GM12878 (cell line): ENCODE results near the gene LAD1. TPM values are rescaled to one million over a fixed set of nuclear protein-coding genes. Genes with fewer than 3 reads are reported as not detected.
A peak's percentile ranks its signal among the peaks of the same experiment; 100 is the strongest.

Experiments
- ATAC-seq: fragments of 200-7000 bp; cut with Tn5 transposase; 3 replicates; pipeline ENCODE4 v1.9.1; 2020; ENCODE audit warnings: mild to moderate bottlenecking, moderate library complexity
- BruUV-seq: library from RNA; stranded (reverse); fragments of 400-500 nt; replicated peaks from 2 replicates; lab custom pipeline; 2021; lab: Mats Ljungman, UMichigan
- CTCF ChIA-PET: fragments of 300-600 bp; sonication (Branson Sonifier 250); formaldehyde crosslinking; extraction: SDS; loops from one replicate; lab custom pipeline; 2021; ENCODE audit warnings: inconsistent platforms; lab: Yijun Ruan, JAX
- POLR2A ChIA-PET: fragments of 350-600 bp; formaldehyde crosslinking; extraction: SDS; loops from one replicate; lab custom pipeline; 2021; ENCODE audit warnings: inconsistent platforms; lab: Charles Lee
- RAD21 ChIA-PET: fragments of 300-600 bp; sonication (Branson Sonifier 250); formaldehyde crosslinking; loops from one replicate; lab custom pipeline; 2023; ENCODE audit warnings: antibody characterized with exemption; ENCODE audit not compliant: unreplicated experiment; lab: Charles Lee
- SMC1A ChIA-PET: fragments of 300-600 bp; sonication (Branson Sonifier 250); formaldehyde crosslinking; loops from one replicate; lab custom pipeline; 2023; ENCODE audit not compliant: unreplicated experiment, uncharacterized antibody; lab: Charles Lee
- DNase-seq: peaks from one replicate; pipeline ENCODE4 v3.0.0-alpha.2; 2011; ENCODE audit warnings: low read depth, low spot score
- FAIRE-seq: peaks from 3 replicates; lab custom pipeline; 2011; peaks lifted over from hg19 to GRCh38; lab: Jason Lieb, UNC
- H2AFZ ChIP-seq: 2 replicates; pipeline ENCODE4 v1.6.0; 2011; ENCODE audit warnings: low read depth, low read length, control low read depth; ENCODE audit not compliant: control insufficient read depth
- H3K27ac ChIP-seq: 2 replicates; pipeline ENCODE4 v1.5.1; 2011; ENCODE audit warnings: control low read depth; ENCODE audit not compliant: control insufficient read depth, insufficient read depth
- H3K27me3 ChIP-seq, 2 experiments: replicated peaks in 1 of 2; 2 replicates each; pipeline versions ENCODE4 v1.6.0 to v1.6.1; 2011; ENCODE audit warnings: low read length in 1 of 2; ENCODE audit not compliant: control insufficient read depth in 2 of 2, insufficient read depth in 2 of 2
- H3K36me3 ChIP-seq, 2 experiments: 2 replicates each; pipeline ENCODE4 v1.5.1; 2011; ENCODE audit warnings: low read length in 1 of 2; ENCODE audit not compliant: control insufficient read depth in 2 of 2, insufficient read depth in 2 of 2
- H3K4me1 ChIP-seq: 2 replicates; pipeline ENCODE4 v1.6.1; 2011; ENCODE audit warnings: mild to moderate bottlenecking, low read length, moderate library complexity, mixed read lengths; ENCODE audit not compliant: control insufficient read depth, insufficient read depth
- H3K4me2 ChIP-seq: 2 replicates; pipeline ENCODE4 v1.6.0; 2011; ENCODE audit warnings: control low read depth; ENCODE audit not compliant: control insufficient read depth, insufficient read depth
- H3K4me3 ChIP-seq: fragments of 200-600 bp; sonication (generic); 2 replicates; pipeline ENCODE4 v1.5.1; 2016
- H3K79me2 ChIP-seq: 2 replicates; pipeline ENCODE4 v1.6.0; 2011; ENCODE audit warnings: low read length; ENCODE audit not compliant: control insufficient read depth, insufficient read depth
- H3K9ac ChIP-seq: 2 replicates; pipeline ENCODE4 v1.8.0; 2011; ENCODE audit warnings: low read length, control low read depth, mixed read lengths; ENCODE audit not compliant: control insufficient read depth, insufficient read depth
- H3K9me3 ChIP-seq: replicated peaks from 3 replicates; pipeline ENCODE4 v1.5.1; 2011; ENCODE audit warnings: mild to moderate bottlenecking, low read length; ENCODE audit not compliant: control insufficient read depth, insufficient read depth
- H4K20me1 ChIP-seq: 2 replicates; pipeline ENCODE4 v1.6.0; 2011; ENCODE audit not compliant: control insufficient read depth, insufficient read depth
- CTCF ChIP-seq, 3 experiments: IDR thresholded peaks in 2 of 3; conservative IDR thresholded peaks in 1 of 3; 2 replicates each; pipeline ENCODE4 v1.5.1; 2011; ENCODE audit warnings: low read depth in 3 of 3, low read length in 3 of 3, mild to moderate bottlenecking in 3 of 3, control low read depth in 2 of 3, moderate library complexity in 2 of 3, inconsistent platforms in 1 of 3, mixed read lengths in 1 of 3; ENCODE audit not compliant: control insufficient read depth in 2 of 3, insufficient read depth in 1 of 3; ENCODE audit errors: extremely low read depth in 1 of 3
- LARP7 ChIP-seq: fragments of 450-650 bp; IDR thresholded peaks from 2 replicates; pipeline ENCODE4 v1.6.1; 2017; ENCODE audit warnings: mild to moderate bottlenecking
- SMC3 ChIP-seq: IDR thresholded peaks from 2 replicates; pipeline ENCODE4 v1.6.1; 2011; ENCODE audit warnings: low read length, improper control_type of control experiment, borderline replicate concordance
- WGBS: methylation state at CpG from one replicate; pipeline ENCODE4 v1.1.6; 2016; ENCODE audit warnings: low lambda C conversion rate; ENCODE audit not compliant: insufficient replicate concordance, insufficient coverage; ENCODE audit errors: missing lambda C conversion rate; 5-methylcytosine and 5-hydroxymethylcytosine counted together
- in situ Hi-C: fragments of 300-500 bp; cut with MboI; formaldehyde crosslinking; loops from 9 replicates; pipeline ENCODE4 v1.14.3; 2018; ENCODE audit warnings: mixed read lengths
- intact Hi-C: fragments of 100-400 bp; cut with micrococcal nuclease; formaldehyde crosslinking; loops from one replicate; pipeline ENCODE4 v1.14.2; 2022; ENCODE audit not compliant: unreplicated experiment
- polyA plus RNA-seq, 11 experiments: library from polyadenylated mRNA; depleted of rRNA in 4 of 11; unstranded in 6 of 11; stranded (reverse) in 5 of 11; fragments of >200 nt; fragmentation: Nextera tagmentation in 4 of 11; fragmentation: Illumina TruSeq in 1 of 11; extraction: Ambion mirVana in 4 of 11; extraction: Trizol in 1 of 11; gene quantifications; 1 replicate in 1 of 11; 2 replicates in 10 of 11; pipeline versions ENCODE4 v1.2.1 to v1.2.3, GENCODE V29; 2011 to 2016; ENCODE audit warnings: inconsistent platforms in 2 of 11, missing spikeins in 2 of 11, low read depth in 1 of 11
- total RNA-seq, 4 experiments: library from RNA; depleted of rRNA in 3 of 4; stranded (reverse); fragments of >200 nt in 3 of 4; fragmentation: Illumina TruSeq in 1 of 4; extraction: Trizol in 1 of 4; gene quantifications; 2 replicates each; pipeline versions ENCODE4 v1.2.1 to v1.2.3, GENCODE V29; 2013 to 2021

Gene LAD1
- total and polyA plus RNA-seq, 10 of the 15 experiments (the other 5 are each of a cell fraction or from before 2014, with no cell fraction given), result 0.05 to 0.48 (median 0.32) TPM; not detected in 3

- ChIA-PET POLR2A (interaction anchor here (0.9 kb wide), 1 partner anchor 9 kb away, joined by 3 read pairs; no protein-coding TSS in a partner anchor), SMC1A (interaction anchor here (1.5 to 2.8 kb wide), 2 partner anchors 35 to 38 kb away, joined by 3 to 11 read pairs; no protein-coding TSS in a partner anchor), CTCF (interaction anchor here (0.9 to 4.8 kb wide), 12 partner anchors 10 to 166 kb away, joined by 3 to 46 read pairs (median 8); no protein-coding TSS in a partner anchor), RAD21 (interaction anchor here (0.6 to 4.4 kb wide), 8 partner anchors 14 to 375 kb away, joined by 3 to 19 read pairs (median 4); no protein-coding TSS in a partner anchor)
- Histone ChIP-seq H3K27ac (no peak overlapping the region), H3K4me2 (no peak overlapping the region), H3K36me3 (no peaks in the 10 kb centered on the region), H3K4me3 (no peak overlapping the region), H2AFZ (no peak overlapping the region), H3K27me3 (peaks cover 0 to 1% of the 10 kb centered on the region in 2 experiments; a peak in 2 of 4 replicates), H3K9me3 (no peaks in the 10 kb centered on the region; the same call in 2 of the 3 replicates), H3K9ac (no peak overlapping the region), H4K20me1 (no peaks in the 10 kb centered on the region), H3K4me1 (no peaks in the 10 kb centered on the region), H3K79me2 (no peaks in the 10 kb centered on the region)
- intact Hi-C loops, result loop anchor here (2.0 to 5.0 kb wide), 2 partner anchors 60 to 94 kb away; no protein-coding TSS in a partner anchor
- WGBS, result 9% methylated on average over 5 of the region's 5 CpGs
- TF ChIP-seq SMC3 (peak; percentile 23; the same call in 1 of the 2 replicates), LARP7 (no peak), CTCF (IDR thresholded peaks at IDR 0.05 in 2 of 3, conservative IDR thresholded peaks at IDR 0.05 in 1 of 3; ENCODE audit: control insufficient read depth in 2 of 3, extremely low read depth in 1 of 3, insufficient read depth in 1 of 3, low read depth in 3 of 3, low read length in 3 of 3) (peak; percentile 35 to 59 (median 57))
- FAIRE-seq (peak; percentile 86), DNase-seq (no peak), ATAC-seq (peak; percentile 55)
- BruUV-seq, result no TSS peak
- in situ Hi-C loops, result no loop called here
Observed at GRCh38 chr1:201346337-201346939, 52.7 kb downstream of the LAD1 start.
